Testis (tissue), 3 donors: Measurements from ENCODE around the gene POLE2. TPM values are rescaled to one million over a fixed set of nuclear protein-coding genes. Genes with fewer than 3 reads are reported as not detected.
"Not testable (repeated sequence)": the region's sequence is repeated elsewhere in the genome, so short reads cannot be mapped to it uniquely, and the experiment has no call there.

Experiments used
- DNase-seq: peaks from one replicate; pipeline ENCODE4 v3.0.0-alpha.2; 2019
- H3K27ac ChIP-seq, 2 donors: fragments of 200-600 bp; sonication (generic); one replicate each; pipeline ENCODE4 v1.5.1; 2019
- H3K27me3 ChIP-seq: fragments of 200-600 bp; sonication (generic); one replicate; pipeline ENCODE4 v1.5.1; 2019
- H3K36me3 ChIP-seq: fragments of 200-600 bp; sonication (generic); one replicate; pipeline ENCODE4 v1.5.1; 2017; ENCODE audit warnings: low read depth; ENCODE audit errors: missing control alignments
- H3K4me1 ChIP-seq: fragments of 200-600 bp; sonication (generic); one replicate; pipeline ENCODE4 v1.5.1; 2019
- H3K4me3 ChIP-seq, 2 donors: fragments of 200-600 bp; sonication (generic); one replicate each; pipeline ENCODE4 v1.5.1; 2017 to 2019
- H3K9me3 ChIP-seq: fragments of 200-600 bp; sonication (generic); one replicate; pipeline ENCODE4 v1.5.1; 2017
- CTCF ChIP-seq, 3 experiments: fragments of 450-650 bp in 2 of 3; fragments of 200-600 bp in 1 of 3; sonication (generic) in 1 of 3; IDR thresholded peaks; one replicate each; pipeline ENCODE4 v1.5.1; 2016 to 2019; ENCODE audit warnings: antibody characterized with exemption in 3 of 3, mild to moderate bottlenecking in 2 of 3, moderate library complexity in 1 of 3
- POLR2A ChIP-seq: fragments of 450-650 bp; IDR thresholded peaks from one replicate; pipeline ENCODE4 v1.6.1; 2017; ENCODE audit warnings: antibody characterized with exemption, mild to moderate bottlenecking, moderate library complexity
- WGBS, 2 donors: methylation state at CpG; one replicate each; pipeline ENCODE4 v1.1.5; 2018; 5-methylcytosine and 5-hydroxymethylcytosine counted together
- intact Hi-C: fragments of 100-400 bp; cut with DNase I; formaldehyde crosslinking; loops from one replicate; pipeline ENCODE4 v1.15.1; 2023; ENCODE audit warnings: low total_unique reads
- polyA plus RNA-seq: library from polyadenylated mRNA; stranded (reverse); fragments of 350-450 nt; fragmentation: Illumina TruSeq; extraction: RNeasy Lipid Tissue Mini Kit (QIAGEN cat#74804); gene quantifications from one replicate; pipeline ENCODE4 v1.2.3, GENCODE V29; 2014; ENCODE audit warnings: low read depth, low replicate concordance; ENCODE audit not compliant: insufficient read depth
- total RNA-seq, 2 donors: library from RNA; depleted of rRNA; stranded (reverse); fragments of >200 nt; gene quantifications; one replicate each; pipeline ENCODE4 v1.2.3, GENCODE V29; 2016

POLE2 gene
- total and polyA plus RNA-seq, 3 donors from 2014 or later, result 8.2 to 13.4 (median 9.0) TPM

- intact Hi-C loops, result no loop called here
- H3K4me1 ChIP-seq, result peaks cover 25% of the 10 kb centered on the region
Measured at GRCh38 chr14:49621114-49621881, 66.7 kb downstream of the POLE2 start.

DNA sequence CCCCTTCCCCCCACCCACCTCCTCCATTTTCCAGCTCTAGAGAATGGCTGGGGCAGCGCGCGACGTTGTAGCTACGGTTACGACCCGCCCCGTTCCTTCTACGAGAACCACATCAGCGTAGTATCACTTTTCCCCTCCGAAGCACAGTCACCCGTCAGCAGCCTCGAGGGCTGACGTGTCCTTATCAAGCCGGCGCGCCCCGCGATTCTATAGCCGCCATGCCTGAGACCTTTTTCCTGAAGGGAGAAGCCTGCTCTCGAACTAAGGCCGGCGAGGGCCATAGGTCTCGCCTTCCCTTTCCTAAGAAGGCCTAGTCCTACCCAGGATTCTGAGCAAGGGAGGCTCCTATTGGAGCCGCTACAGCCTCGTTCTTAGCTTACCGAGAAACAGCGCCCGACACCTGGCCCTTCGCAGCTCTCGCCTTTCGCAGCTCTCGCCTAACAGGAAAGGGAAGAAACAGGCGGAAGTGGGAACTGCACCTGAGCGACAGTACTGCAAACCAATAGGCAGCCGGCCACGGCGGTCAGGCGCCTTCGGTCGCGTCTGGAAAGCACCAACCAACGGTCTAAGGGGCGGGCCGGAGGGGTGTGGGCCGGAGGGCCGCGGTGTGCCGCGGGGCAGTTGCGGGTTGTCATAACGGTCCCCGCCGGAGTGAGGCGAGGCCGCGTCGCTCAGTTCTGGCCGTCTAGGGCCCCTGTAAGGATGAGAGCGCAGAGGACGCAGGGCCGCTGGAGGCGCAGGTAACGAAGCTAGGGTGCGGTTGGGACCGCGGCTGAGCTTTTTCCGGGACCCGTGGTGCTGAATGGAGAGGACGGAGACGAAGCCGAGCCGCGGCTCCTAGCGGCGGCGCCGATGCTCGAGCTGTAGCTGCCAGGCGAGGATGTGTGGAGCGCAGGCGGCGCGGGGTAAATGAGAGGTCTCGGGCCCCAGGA is 67.6 kb downstream of the POLE2 start, which contains the start of the genes MGAT2 and RPL36AL:
MGAT2 (plus strand) TSS at position 618 of the 932 bp plus-strand sequence. CDS start 470 bp downstream, outside the sequence.
RPL36AL (minus strand) TSS at position 445 of the 932 bp plus-strand sequence. CDS start 1,522 bp downstream, outside the sequence.
- peaks cover 25% of the 10 kb centered on the region for H3K4me1 ChIP-seq
- peak within 1 kb of the TSS; percentile 71 to 94 for H3K27ac ChIP-seq
- no peaks in the 10 kb centered on the region for H3K36me3 ChIP-seq
- H3K9me3 ChIP-seq, result no peaks in the 10 kb centered on the region
- H3K27me3 ChIP-seq, result no peaks in the 10 kb centered on the region
- WGBS, 2 donors, result 0% methylated on average over 55 to 85 of the region's 85 CpGs
- H3K4me3 ChIP-seq, result peak within 1 kb of the TSS; percentile 92 to 93
- TF ChIP-seq CTCF (IDR thresholded peaks at IDR 0.05), result peak in 2 of 3 experiments; percentile 19 to 42
- peak; percentile 71 for TF ChIP-seq POLR2A
- intact Hi-C loops, result no loop called here
- peak; percentile 98 for DNase-seq

More at GRCh38 chr14:49621114-49621881, 66.7 kb downstream of the POLE2 start:
- Histone ChIP-seq H3K4me3 (peak overlapping the region; percentile 92 to 93), H3K27ac (peak overlapping the region; percentile 71 to 94), H3K9me3 (no peaks in the 10 kb centered on the region), H3K36me3 (no peaks in the 10 kb centered on the region), H3K27me3 (no peaks in the 10 kb centered on the region)
- peak; percentile 64 for DNase-seq
- TF ChIP-seq POLR2A (no peak), CTCF (IDR thresholded peaks at IDR 0.05) (no peak)
- WGBS, 2 donors, result 2 to 19% methylated on average over 8 to 65 of the region's 65 CpGs

DNA sequence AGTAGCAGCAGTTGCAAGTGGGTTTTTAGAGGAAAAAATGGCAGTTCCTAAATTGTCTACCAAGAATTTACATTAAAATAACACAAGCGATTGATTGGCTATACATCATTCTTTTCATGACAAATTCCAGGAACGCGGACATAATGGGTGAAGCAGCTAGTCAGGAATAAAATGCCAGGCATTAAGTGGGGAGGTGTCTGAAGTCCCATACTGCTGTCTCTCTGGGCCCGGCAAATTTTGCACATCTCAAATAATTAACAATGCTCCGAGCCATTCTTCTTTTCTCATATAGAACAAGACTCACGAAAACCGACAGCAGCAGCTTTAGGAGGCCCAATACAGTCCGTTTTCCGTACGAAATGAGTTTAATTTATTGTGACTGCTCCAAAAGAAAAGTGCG is 68.3 kb downstream of the POLE2 start:
- Histone ChIP-seq H3K36me3 (no peaks in the 10 kb centered on the region), H3K27me3 (no peaks in the 10 kb centered on the region), H3K9me3 (no peaks in the 10 kb centered on the region), H3K4me3 (peak overlapping the region; percentile 92 to 93), H3K4me1 (peaks cover 22% of the 10 kb centered on the region), H3K27ac (peak overlapping the region; percentile 71 to 94)
- intact Hi-C loops, result no loop called here
- WGBS, 2 donors, result 0 to 1% methylated on average over 11 of the region's 11 CpGs
- TF ChIP-seq CTCF (IDR thresholded peaks at IDR 0.05) (no peak), POLR2A (no peak)
- no peak for DNase-seq

DNA sequence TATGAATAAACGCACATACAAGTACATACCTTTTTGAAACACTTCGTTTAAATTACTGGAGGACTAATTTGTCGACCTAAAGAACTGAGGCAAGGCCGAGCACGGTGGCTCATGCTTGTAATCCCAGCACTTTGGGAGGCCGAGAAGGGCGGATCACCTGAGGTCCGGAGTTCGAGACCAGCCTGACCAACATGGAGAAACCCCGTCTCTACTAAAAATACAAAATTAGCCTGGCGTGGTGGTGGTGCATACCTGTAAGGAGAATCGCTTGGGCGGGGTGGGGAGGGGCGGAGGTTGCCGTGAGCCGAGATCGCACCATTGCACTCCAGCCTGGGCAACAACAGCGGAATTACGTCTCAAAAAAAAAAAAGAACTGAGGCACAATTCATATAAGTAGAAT is 68.7 kb downstream of the POLE2 start:
- H3K27ac ChIP-seq, intact Hi-C loops, H3K36me3 ChIP-seq, DNase-seq, H3K27me3 ChIP-seq, H3K9me3 ChIP-seq: not testable (repeated sequence)
- H3K4me3 ChIP-seq, result peak overlapping the region; percentile 92 to 93
- H3K4me1 ChIP-seq, result peaks cover 21% of the 10 kb centered on the region
- WGBS, 2 donors, result 52 to 71% methylated on average over 19 of the region's 19 CpGs
